ENCODE results near the gene UBASH3B. TPM values are rescaled to one million over a fixed set of nuclear protein-coding genes. Genes with fewer than 3 reads are reported as not detected.

The UBASH3B gene, protein sequence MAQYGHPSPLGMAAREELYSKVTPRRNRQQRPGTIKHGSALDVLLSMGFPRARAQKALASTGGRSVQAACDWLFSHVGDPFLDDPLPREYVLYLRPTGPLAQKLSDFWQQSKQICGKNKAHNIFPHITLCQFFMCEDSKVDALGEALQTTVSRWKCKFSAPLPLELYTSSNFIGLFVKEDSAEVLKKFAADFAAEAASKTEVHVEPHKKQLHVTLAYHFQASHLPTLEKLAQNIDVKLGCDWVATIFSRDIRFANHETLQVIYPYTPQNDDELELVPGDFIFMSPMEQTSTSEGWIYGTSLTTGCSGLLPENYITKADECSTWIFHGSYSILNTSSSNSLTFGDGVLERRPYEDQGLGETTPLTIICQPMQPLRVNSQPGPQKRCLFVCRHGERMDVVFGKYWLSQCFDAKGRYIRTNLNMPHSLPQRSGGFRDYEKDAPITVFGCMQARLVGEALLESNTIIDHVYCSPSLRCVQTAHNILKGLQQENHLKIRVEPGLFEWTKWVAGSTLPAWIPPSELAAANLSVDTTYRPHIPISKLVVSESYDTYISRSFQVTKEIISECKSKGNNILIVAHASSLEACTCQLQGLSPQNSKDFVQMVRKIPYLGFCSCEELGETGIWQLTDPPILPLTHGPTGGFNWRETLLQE
- polyA plus RNA-seq (2012; ENCODE audit: insufficient read length, low read depth) = 122 TPM

DNA sequence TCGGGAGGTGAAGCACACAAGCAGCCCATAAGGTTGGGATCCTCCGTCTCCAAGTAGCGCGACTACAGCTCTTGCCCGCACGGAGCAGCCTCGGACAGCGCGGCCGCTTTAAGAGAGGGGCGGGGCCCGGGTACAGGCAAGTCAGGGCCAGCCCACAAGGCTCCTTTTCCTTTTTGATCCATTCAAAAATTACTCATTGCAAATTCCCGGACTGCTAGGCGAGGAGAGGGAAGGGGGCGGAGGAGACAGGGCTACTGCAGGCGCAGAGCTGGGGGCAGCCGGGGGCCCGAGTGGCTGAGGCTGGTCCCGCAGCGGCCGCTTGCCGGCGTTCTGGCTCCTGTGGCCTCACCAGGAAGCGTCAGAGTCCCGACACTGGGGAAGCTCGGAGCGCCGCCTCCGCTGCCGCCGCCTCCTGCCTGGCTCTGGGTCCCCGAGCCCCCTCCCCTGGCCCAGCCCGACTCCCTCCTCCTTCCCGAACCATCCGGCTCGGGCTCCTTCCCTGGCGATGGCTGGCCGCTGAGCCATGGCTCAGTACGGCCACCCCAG is at the start of gene UBASH3B:
Gene UBASH3B, plus strand, starts transcription at position 196 of the 546 bp plus-strand sequence. Its CDS starts 328 bp downstream, at position 524.
- TF ChIP-seq SIN3A (IDR thresholded peaks at IDR 0.05; ENCODE audit: borderline replicate concordance, insufficient read depth, low read length) (no peak; the same call in 1 of the 2 replicates), REST (IDR thresholded peaks at IDR 0.05; ENCODE audit: insufficient read depth in 1 of 2, low read depth in 2 of 2, low read length in 2 of 2) (0 out of 4 replicates have a peak, but pooled peaks of 1 of the 2 experiments have one; percentile 19), TAF1 (IDR thresholded peaks at IDR 0.05; ENCODE audit: borderline replicate concordance, insufficient read depth, low read length) (peak; percentile 92), POLR2AphosphoS5 (IDR thresholded peaks at IDR 0.05; ENCODE audit: low read depth, low read length) (peak; percentile 99), FOXP2 (optimal IDR thresholded peaks at IDR 0.05; ENCODE audit: borderline replicate concordance, extremely low read depth, extremely low read length, insufficient read depth) (no peak)

- TF ChIP-seq POLR2AphosphoS5 (IDR thresholded peaks at IDR 0.05; ENCODE audit: low read depth, low read length) (no peak), SIN3A (IDR thresholded peaks at IDR 0.05; ENCODE audit: borderline replicate concordance, insufficient read depth, low read length) (no peak), FOXP2 (optimal IDR thresholded peaks at IDR 0.05; ENCODE audit: borderline replicate concordance, extremely low read depth, extremely low read length, insufficient read depth) (no peak), TAF1 (IDR thresholded peaks at IDR 0.05; ENCODE audit: borderline replicate concordance, insufficient read depth, low read length) (no peak), REST (IDR thresholded peaks at IDR 0.05; ENCODE audit: insufficient read depth in 1 of 2, low read depth in 2 of 2, low read length in 2 of 2) (no peak)
These were observed 43.2 kb upstream of the UBASH3B start for GRCh38 chr11:122612123-122612824.

GRCh38 chr11:122616718-122617117 is 38.8 kb upstream of the UBASH3B start:
- TF ChIP-seq POLR2AphosphoS5 (IDR thresholded peaks at IDR 0.05; ENCODE audit: low read depth, low read length) (no peak), TAF1 (IDR thresholded peaks at IDR 0.05; ENCODE audit: borderline replicate concordance, insufficient read depth, low read length) (no peak), REST (IDR thresholded peaks at IDR 0.05; ENCODE audit: insufficient read depth in 1 of 2, low read depth in 2 of 2, low read length in 2 of 2) (no peak), SIN3A (IDR thresholded peaks at IDR 0.05; ENCODE audit: borderline replicate concordance, insufficient read depth, low read length) (no peak), FOXP2 (optimal IDR thresholded peaks at IDR 0.05; ENCODE audit: borderline replicate concordance, extremely low read depth, extremely low read length, insufficient read depth) (no peak)

DNA sequence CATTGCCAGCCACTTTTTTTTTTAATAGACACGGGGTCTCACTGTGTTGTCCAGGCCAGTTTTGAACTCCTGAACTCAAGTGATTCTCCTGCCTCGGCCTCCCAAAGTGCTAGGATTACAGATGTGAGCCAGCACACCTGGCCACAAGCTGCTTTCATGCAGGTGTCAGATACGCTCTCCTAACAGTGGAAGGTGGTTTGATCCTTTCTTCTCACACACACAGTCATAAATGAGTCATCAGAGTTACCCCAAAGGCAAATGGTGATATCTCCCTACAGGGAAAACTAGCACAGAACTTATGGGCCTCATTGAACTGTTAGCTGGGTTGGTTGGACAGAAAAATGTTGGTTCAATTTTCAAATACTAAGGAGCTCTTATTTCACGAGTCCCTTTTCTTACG is 38.2 kb upstream of the UBASH3B start:
- no peak for TF ChIP-seq POLR2AphosphoS5 (IDR thresholded peaks at IDR 0.05; ENCODE audit: low read depth, low read length)
- no peak for TF ChIP-seq SIN3A (IDR thresholded peaks at IDR 0.05; ENCODE audit: borderline replicate concordance, insufficient read depth, low read length)
- TF ChIP-seq REST (IDR thresholded peaks at IDR 0.05; ENCODE audit: insufficient read depth in 1 of 2, low read depth in 2 of 2, low read length in 2 of 2) = no peak
- no peak for TF ChIP-seq TAF1 (IDR thresholded peaks at IDR 0.05; ENCODE audit: borderline replicate concordance, insufficient read depth, low read length)
- TF ChIP-seq FOXP2 (optimal IDR thresholded peaks at IDR 0.05; ENCODE audit: borderline replicate concordance, extremely low read depth, extremely low read length, insufficient read depth) = no peak

All from PFSK-1 (cell line).